ENCODE data around the gene TBC1D12. TPM values are rescaled to one million over a fixed set of nuclear protein-coding genes. Genes with fewer than 3 reads are reported as not detected.
"Not testable (repeated sequence)": the region's sequence is repeated elsewhere in the genome, so short reads cannot be mapped to it uniquely, and the experiment has no call there.

The TBC1D12 gene
- total RNA-seq, 1 experiment from 2014 or later, result 1.6 TPM

DNA sequence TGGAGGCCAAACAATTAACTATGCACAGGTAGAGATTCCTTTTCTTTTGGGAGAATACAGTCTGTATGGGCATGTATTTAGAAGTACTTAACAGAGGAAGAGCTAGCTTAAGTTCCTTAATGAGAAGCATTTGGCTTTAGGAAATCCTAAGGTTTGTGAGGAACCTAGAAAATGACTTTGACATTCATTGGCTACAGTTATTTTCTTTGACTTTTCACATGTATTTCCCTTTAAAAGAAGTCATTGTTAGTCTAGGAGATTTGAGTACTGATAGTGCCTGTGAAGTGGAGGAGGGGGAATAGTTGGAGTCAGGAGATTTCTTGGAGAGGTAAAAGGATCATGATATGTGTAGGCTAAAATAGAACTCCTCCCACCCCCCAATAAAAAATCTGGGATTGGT lies 146.9 kb downstream of the TBC1D12 start:
- no TSS peak for BruUV-seq (replicated peaks)
- intact Hi-C loops (cut with micrococcal nuclease; ENCODE audit: unreplicated experiment), result no loop called here
- H3K4me1 ChIP-seq (ENCODE audit: insufficient read depth, low read length, poor library complexity, severe bottlenecking), result peaks cover 12% of the 10 kb centered on the region
- no peak for DNase-seq (ENCODE audit: low spot score)
- H3K9me3 ChIP-seq (ENCODE audit: low read depth, low read length, poor library complexity, severe bottlenecking), result no peaks in the 10 kb centered on the region
- H3K4me3 ChIP-seq (ENCODE audit: low read depth, low read length, poor library complexity, severe bottlenecking), result no peak overlapping the region
- H3K27ac ChIP-seq (ENCODE audit: low read depth, low read length, poor library complexity, severe bottlenecking), result no peak overlapping the region
- H3K27me3 ChIP-seq (replicated peaks; ENCODE audit: insufficient read depth, low read depth, low read length, poor library complexity), result no peaks in the 10 kb centered on the region
- TF ChIP-seq EZH2 (IDR thresholded peaks at IDR 0.05; ENCODE audit: borderline replicate concordance, low read depth, low read length, poor library complexity, severe bottlenecking), result no peak
- TF ChIP-seq, protein P1, sequence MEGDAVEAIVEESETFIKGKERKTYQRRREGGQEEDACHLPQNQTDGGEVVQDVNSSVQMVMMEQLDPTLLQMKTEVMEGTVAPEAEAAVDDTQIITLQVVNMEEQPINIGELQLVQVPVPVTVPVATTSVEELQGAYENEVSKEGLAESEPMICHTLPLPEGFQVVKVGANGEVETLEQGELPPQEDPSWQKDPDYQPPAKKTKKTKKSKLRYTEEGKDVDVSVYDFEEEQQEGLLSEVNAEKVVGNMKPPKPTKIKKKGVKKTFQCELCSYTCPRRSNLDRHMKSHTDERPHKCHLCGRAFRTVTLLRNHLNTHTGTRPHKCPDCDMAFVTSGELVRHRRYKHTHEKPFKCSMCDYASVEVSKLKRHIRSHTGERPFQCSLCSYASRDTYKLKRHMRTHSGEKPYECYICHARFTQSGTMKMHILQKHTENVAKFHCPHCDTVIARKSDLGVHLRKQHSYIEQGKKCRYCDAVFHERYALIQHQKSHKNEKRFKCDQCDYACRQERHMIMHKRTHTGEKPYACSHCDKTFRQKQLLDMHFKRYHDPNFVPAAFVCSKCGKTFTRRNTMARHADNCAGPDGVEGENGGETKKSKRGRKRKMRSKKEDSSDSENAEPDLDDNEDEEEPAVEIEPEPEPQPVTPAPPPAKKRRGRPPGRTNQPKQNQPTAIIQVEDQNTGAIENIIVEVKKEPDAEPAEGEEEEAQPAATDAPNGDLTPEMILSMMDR (conservative IDR thresholded peaks at IDR 0.05; ENCODE audit: low read depth, low read length), result no peak
- ChIA-PET CTCF (no interaction called here), POLR2A (ENCODE audit: low non-redundant PET) (interaction anchor here (0.5 kb wide), 1 partner anchor 626 kb away, joined by 3 read pairs; no protein-coding TSS in a partner anchor)
- peaks cover 46% of the 10 kb centered on the region for H3K36me3 ChIP-seq (ENCODE audit: insufficient read depth, low read length, poor library complexity, severe bottlenecking)

DNA sequence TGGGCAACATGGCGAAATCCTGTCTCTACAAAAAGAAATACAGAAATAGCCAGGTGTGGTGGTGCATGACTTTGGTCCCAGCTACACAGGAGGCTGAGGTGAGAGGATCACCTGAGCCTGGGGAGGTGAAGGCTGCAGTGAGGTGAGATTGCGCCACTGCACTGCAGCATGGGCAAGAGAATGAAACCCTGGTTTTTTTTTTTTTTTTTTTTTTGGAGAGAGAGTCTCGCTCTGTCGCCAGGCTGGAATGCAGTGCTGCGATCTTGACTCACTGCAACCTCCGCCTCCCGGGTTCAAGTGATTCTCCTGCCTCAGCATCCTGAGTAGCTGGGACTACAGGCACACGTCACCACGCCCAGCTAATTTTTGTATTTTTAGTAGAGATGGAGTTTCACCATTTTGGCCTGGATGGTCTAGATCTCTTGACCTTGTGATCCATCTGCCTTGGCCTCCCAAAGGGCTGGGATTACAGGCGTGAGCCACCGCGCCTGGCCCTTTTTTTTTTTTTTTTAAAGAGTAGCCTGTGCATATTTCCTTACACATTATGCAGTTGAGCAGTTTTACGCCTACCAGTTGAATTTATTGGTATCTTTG lies 165.5 kb downstream of the TBC1D12 start:
- POLR2A ChIA-PET (ENCODE audit: low non-redundant PET); BruUV-seq (replicated peaks); intact Hi-C loops (cut with micrococcal nuclease; ENCODE audit: unreplicated experiment): not testable (repeated sequence)

DNA sequence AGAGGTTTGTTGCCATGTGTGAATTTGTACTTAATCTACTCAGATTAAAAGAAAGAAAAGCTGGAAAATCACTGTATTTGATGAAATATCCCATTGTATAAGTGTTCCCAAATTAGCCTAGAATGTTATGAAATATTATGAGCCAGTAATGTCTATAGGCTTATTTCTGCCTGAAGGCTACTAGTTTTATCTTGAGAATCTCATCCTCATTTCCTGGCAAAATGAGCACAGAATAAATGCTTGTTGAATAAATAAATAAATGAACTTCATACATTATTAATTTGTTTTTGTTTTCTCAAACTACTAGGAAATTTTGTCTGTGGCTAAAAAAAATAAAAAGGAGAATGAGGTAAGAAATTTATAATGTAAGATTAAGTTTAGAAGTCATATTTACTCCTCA lies 168.7 kb downstream of the TBC1D12 start:
- Histone ChIP-seq H3K36me3 (ENCODE audit: insufficient read depth, low read length, poor library complexity, severe bottlenecking) (peaks cover 75% of the 10 kb centered on the region), H3K4me3 (ENCODE audit: low read depth, low read length, poor library complexity, severe bottlenecking) (no peak overlapping the region), H3K27me3 (replicated peaks; ENCODE audit: insufficient read depth, low read depth, low read length, poor library complexity) (no peaks in the 10 kb centered on the region), H3K27ac (ENCODE audit: low read depth, low read length, poor library complexity, severe bottlenecking) (peak overlapping the region; percentile 31), H3K9me3 (ENCODE audit: low read depth, low read length, poor library complexity, severe bottlenecking) (no peaks in the 10 kb centered on the region), H3K4me1 (ENCODE audit: insufficient read depth, low read length, poor library complexity, severe bottlenecking) (no peaks in the 10 kb centered on the region)
- BruUV-seq (replicated peaks), result no TSS peak
- TF ChIP-seq, protein P1 (conservative IDR thresholded peaks at IDR 0.05; ENCODE audit: low read depth, low read length), result no peak
- TF ChIP-seq EZH2 (IDR thresholded peaks at IDR 0.05; ENCODE audit: borderline replicate concordance, low read depth, low read length, poor library complexity, severe bottlenecking), result no peak
- no peak for DNase-seq (ENCODE audit: low spot score)
- intact Hi-C loops (cut with micrococcal nuclease; ENCODE audit: unreplicated experiment), result no loop called here
- ChIA-PET POLR2A (ENCODE audit: low non-redundant PET) (no interaction called here), CTCF (no interaction called here)

More for the DNA sequence above, 165.5 kb downstream of the TBC1D12 start:
- H3K9me3 ChIP-seq (ENCODE audit: low read depth, low read length, poor library complexity, severe bottlenecking); H3K27me3 ChIP-seq (replicated peaks; ENCODE audit: insufficient read depth, low read depth, low read length, poor library complexity); DNase-seq (ENCODE audit: low spot score); CTCF ChIA-PET; H3K27ac ChIP-seq (ENCODE audit: low read depth, low read length, poor library complexity, severe bottlenecking); H3K4me3 ChIP-seq (ENCODE audit: low read depth, low read length, poor library complexity, severe bottlenecking); H3K4me1 ChIP-seq (ENCODE audit: insufficient read depth, low read length, poor library complexity, severe bottlenecking): not testable (repeated sequence)
- H3K36me3 ChIP-seq (ENCODE audit: insufficient read depth, low read length, poor library complexity, severe bottlenecking), result peaks cover 75% of the 10 kb centered on the region

DNA sequence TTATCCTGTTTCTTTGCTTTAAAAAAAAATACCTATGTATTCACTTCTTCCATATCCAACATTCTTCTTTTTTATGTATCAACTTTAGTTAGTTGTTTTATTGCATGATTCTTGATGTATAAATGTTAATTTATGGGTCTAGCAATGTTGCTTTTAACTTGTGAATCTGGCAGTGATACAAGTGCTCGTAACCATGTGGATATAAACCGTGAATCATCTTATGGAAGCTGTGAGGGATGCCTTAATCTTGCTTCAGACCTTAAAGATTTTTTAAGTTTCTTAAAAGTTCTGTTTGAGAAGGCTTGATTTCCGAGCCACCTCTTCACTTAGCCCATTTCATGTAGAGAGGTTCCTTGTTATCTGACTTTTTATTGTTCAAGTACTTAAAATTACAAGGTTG lies 169.2 kb downstream of the TBC1D12 start:
- Histone ChIP-seq H3K4me1 (ENCODE audit: insufficient read depth, low read length, poor library complexity, severe bottlenecking) (no peaks in the 10 kb centered on the region), H3K36me3 (ENCODE audit: insufficient read depth, low read length, poor library complexity, severe bottlenecking) (peaks cover 75% of the 10 kb centered on the region), H3K9me3 (ENCODE audit: low read depth, low read length, poor library complexity, severe bottlenecking) (no peaks in the 10 kb centered on the region), H3K27me3 (replicated peaks; ENCODE audit: insufficient read depth, low read depth, low read length, poor library complexity) (no peaks in the 10 kb centered on the region), H3K27ac (ENCODE audit: low read depth, low read length, poor library complexity, severe bottlenecking) (no peak overlapping the region), H3K4me3 (ENCODE audit: low read depth, low read length, poor library complexity, severe bottlenecking) (no peak overlapping the region)
- ChIA-PET CTCF (no interaction called here), POLR2A (ENCODE audit: low non-redundant PET) (no interaction called here)
- TF ChIP-seq EZH2 (IDR thresholded peaks at IDR 0.05; ENCODE audit: borderline replicate concordance, low read depth, low read length, poor library complexity, severe bottlenecking), result no peak
- TF ChIP-seq, protein P1 (conservative IDR thresholded peaks at IDR 0.05; ENCODE audit: low read depth, low read length), result no peak
- DNase-seq (ENCODE audit: low spot score), result peak; percentile 4
- intact Hi-C loops (cut with micrococcal nuclease; ENCODE audit: unreplicated experiment), result no loop called here
- BruUV-seq (replicated peaks), result no TSS peak

Measured in A673 (cell line).